ENCODE results near the gene DCST1. TPM values are rescaled to one million over a fixed set of nuclear protein-coding genes. Genes with fewer than 3 reads are reported as not detected.

The DCST1 gene
- total and polyA plus RNA-seq, 2 of the 8 experiments (the other 6 are each of a cell fraction or from before 2014, with no cell fraction given), result not detected

GRCh38 chr1:155022927-155023236 is 10.7 kb upstream of the DCST1 start (continued):
- TF ChIP-seq ATF3 (IDR thresholded peaks at IDR 0.05; ENCODE audit: insufficient read depth, low read depth, low read length), result no peak
- no peak for TF ChIP-seq RXRA (IDR thresholded peaks at IDR 0.05; ENCODE audit: insufficient read depth, low read depth, low read length)
- no peak for TF ChIP-seq FOSL1 (IDR thresholded peaks at IDR 0.05; ENCODE audit: insufficient read depth, low read depth, low read length)
